Activated CD4-positive, CD25-positive, alpha-beta regulatory T cell treated with anti-CD3 and anti-CD28 coated beads, Interleukin-2, amount 50 U/mL, for 72 hours (primary cell): Measurements from ENCODE around the gene WNT9A.
A peak's percentile ranks its signal among the peaks of the same experiment; 100 is the strongest.

Experiments
- DNase-seq: peaks from one replicate; pipeline ENCODE4 v3.0.0; 2021

The WNT9A gene

DNA sequence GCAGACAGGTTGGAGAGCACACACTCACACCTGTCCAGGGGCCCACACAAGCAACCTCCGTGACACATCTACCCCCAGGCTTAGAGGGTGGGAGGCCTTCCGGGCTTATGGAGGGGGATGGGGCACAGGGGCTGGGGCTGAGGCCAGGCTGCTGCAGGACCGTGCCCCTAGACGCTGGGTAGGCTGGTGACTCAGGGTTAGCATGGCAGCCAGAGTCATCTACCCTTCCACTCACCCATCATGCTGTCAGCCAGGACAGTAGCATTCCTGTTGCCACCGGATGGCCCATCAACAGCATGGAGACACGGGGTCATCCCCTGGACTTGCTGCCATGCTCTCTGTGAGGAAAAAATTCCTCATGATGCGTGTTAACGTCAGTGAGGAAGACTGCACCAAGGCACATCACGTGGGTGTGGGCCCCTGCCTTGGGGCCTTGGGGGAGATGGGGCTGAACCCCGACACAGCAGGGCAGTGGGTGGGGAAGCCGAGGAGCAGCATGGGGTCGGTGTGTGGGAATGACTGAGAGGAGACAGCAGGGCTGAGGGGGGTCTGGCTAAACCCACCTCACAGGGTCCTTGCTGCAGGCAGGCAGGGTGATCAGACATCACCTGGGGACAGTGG, 52.8 kb downstream of the WNT9A start:
- DNase-seq, result no peak

GRCh38 chr1:227893949-227894721, 53.6 kb downstream of the WNT9A start:
- DNase-seq, result peak; percentile 26

GRCh38 chr1:227893300-227893948, 54.3 kb downstream of the WNT9A start:
- DNase-seq, result peak; percentile 27

DNA sequence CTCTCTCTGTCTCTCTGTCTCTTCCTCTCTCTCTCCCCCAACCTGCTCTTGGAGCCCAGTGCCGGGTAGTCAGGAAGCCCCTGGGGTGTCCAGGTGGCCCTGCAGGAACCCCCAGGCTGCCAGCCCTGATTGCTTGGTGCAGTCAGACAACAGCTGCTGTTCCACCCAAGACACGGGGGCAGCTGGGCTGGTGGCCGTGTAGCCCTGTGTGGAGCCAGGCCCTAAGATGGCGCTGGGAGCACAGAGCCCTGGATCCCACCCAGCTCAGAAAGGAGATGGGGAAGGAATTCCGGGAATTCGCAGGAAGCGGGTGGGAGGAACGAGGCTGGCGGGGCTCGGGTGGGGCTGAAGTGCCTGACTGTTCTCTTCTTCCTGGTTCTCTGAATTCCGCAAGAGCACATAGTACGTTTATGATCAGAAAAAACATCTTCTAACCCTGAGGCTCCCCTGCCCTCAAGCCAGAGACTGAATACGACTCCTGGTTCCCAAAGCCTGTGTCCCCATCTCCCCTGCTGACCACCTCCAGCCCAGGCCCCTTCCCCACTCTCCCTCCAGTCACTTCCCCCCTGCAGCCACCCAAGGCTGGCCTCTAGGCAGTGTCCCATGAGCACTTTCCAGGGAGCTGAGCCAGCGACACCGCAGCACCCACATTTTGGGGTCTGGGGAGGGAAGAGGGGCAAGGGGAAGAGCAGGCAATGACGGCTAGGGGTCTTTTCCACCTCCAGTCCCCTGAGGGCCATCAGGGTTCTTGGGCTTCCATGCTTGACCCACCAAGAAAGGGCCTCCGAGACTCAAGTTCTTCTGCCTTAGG, 55.0 kb downstream of the WNT9A start:
- peak; percentile 28 for DNase-seq

- peak; percentile 25 for DNase-seq
These were observed 55.7 kb downstream of the WNT9A start for GRCh38 chr1:227891955-227892488.

- DNase-seq, result peak; percentile 27
These were observed 56.3 kb downstream of the WNT9A start for GRCh38 chr1:227891223-227891954.

DNA sequence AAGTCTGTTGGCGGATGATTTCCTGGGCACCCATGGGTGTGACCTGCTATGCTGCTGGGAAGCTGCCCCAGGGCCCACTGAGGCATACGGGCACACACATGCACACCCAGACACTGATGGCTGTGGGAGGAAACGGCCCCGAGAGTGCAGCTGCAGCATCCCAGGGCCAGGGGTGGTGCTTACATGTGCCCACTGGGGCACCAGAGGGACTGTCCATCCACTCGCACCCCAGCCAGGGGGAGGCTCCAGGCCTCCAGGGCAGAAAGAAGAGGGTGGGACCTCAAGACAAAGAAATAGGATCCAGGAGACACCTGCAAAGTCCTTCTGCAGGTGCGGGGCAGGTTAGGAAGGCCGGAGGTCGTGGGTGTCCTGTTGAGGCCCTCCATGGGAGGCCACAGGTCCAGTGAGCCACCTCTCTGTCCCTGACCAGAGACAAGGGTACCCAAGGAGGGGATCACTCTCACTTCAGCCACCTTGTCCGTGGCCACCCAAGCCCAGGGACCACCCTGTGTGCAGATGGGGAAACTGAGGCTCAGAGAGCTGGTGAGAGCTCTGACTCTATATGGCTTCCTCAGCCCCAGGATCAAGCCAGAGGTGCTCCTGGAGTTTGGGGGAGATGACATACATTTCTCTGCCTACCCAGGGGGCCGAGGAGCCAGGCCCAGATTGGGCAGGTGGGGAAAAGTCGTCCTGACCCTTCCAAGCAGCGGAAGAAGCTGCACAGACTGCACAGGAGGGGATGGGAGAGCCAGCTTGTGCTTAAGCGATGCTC, 57.1 kb downstream of the WNT9A start:
- peak; percentile 27 for DNase-seq

DNA sequence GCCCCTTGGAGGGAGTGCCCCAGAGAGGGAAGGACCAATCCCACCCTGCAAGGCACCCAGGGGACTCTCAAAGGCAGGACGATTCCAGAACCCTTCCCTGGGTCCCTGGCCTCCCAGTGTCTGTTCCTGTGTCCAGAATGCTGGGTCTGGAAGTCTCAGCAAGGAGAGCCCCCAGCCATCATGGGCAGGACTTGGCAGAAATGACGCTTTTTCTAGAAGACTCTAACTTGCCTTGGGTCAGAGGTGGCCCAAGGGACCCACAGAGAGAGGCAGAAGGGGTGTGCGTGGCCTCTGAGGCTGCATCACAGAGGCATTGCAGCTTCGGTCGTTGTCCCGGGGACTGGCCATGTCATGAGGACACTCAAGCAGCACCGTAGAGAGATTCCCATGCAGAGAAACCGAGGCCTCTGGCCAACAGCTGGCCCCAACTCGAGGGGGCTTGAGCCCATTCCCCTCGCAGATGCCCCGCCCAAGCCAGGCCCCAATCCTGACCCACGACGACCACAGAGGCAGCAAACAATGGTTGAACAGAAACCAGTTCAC, 57.8 kb downstream of the WNT9A start:
- DNase-seq, result peak; percentile 24

DNA sequence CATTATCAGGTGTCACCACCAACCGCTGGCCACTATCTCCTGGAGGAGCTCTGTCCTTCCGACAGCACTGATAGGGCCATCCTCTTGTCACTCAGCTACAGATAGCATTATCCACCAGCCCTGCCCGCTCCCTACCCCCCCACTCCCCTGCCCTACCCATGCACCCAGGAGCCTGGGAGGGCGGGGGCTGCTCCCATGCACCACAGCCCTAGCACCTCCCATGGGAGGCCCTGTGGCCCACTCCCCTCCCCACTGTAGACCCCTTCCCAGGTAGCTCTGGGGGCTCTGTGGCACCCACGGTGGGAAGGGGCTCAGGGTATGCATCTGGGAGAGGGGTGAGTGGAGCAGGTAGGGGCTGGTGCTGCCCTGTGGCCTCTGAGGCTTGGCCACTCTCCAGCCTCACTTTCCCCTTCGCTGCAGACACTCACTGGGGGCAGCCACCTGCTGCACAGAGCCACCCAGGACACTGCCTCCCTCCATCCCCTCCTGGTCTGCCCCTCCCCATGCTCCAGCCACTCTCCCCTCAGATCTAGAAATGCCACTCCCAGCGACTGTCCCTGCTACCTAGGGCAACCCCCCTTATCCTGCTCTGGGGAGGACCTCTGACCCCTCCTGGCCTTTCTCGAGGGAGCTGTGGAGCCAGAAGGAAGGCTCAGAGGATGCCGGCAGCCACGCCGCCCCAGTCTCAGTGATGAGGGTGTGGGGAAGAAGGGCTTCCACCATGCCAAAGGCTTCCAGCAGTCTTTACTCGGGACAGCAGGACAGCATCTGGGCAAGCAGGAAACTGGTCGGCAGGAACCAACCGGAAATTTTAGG, 58.5 kb downstream of the WNT9A start:
- no peak for DNase-seq

DNA sequence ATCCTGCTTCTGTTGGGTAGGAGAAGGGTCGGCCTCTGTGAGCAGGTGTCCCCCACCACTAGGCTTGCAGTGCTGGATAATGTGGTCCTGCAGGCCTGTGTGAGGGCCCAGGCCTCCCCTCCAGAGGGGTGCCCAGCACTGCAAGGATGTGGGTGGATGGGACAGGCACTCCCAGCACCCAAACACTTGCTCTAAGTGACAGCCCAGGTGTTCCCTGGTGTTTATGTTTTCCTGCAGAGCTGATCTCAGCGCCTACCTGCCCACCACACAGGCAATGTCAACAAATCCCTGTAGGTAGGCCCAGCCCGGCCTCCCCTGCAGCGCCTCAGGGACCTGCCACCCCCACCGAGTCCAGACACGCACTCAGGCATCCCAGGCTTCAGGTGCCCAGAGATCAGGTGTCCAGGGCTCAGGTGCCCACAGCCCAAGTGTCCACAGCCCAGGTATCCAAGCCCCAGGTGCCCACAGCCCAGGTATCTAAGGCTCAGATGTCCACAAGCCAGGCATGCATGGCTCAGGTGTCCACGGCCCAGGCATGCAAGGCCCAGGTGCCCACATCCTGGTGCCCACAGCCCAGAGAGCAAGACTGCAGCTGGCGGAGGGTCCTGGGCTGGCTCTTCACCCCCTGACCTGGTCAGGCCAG, 59.2 kb downstream of the WNT9A start:
- DNase-seq, result no peak

- peak; percentile 43 for DNase-seq
These were observed 59.9 kb downstream of the WNT9A start for GRCh38 chr1:227887697-227888403.

DNA sequence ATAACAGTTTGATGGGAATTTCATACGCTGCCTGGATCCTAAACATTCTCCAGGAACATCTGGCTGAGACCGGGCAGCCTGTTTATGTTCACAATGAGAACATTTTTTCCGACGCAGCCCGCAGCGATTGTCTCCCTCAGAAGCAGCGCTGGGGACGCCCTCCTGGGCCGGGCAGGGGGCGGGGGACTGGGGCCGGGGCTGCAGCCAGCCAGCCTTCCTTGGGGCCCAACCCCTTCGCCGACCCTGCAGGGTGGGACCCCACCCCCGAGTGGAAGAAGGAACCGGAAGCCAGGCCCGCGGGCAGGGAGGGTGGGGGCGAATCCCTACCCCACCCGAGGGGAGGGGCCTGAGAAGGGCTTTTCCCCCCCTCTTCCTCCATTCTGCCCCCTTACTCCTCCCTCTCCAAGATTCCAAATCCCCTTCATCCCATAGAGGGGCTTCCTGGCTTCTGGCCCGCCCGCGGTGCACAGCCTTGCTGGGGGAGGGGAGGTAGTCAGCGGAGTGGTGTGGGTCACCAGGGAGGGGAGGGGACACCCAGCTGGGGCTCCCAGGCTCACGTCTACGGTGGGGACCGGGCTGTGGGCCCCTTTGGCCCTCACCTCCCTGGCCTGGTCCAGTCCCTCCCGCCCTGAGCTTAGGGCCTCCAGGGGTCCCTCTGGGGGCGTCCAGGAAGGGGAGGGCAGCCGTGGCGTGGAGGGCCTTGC, 60.6 kb downstream of the WNT9A start:
- peak; percentile 46 for DNase-seq

DNA sequence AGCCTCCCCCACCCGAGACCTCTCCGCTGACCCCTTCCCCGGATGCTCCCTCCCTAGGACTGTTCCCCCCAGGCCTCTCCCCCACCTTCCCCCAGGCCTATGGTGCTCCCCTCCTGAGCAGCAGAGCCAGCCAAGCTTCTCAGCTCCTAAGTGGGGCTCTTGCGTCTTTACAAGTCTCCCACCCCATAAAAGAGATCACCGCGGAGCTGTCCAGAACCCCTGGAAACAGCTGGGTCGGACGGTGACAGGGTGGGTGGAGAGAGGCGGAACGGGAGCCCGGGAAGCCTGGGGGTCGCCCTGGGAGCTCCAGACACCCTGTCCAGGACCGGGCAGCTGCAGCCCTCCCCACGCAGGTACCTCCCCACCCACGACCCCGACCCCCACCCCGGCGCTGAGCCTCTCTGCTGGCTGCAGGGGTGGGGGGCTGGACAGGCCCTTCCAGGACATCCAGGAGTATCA, 61.2 kb downstream of the WNT9A start:
- peak; percentile 27 for DNase-seq

DNA sequence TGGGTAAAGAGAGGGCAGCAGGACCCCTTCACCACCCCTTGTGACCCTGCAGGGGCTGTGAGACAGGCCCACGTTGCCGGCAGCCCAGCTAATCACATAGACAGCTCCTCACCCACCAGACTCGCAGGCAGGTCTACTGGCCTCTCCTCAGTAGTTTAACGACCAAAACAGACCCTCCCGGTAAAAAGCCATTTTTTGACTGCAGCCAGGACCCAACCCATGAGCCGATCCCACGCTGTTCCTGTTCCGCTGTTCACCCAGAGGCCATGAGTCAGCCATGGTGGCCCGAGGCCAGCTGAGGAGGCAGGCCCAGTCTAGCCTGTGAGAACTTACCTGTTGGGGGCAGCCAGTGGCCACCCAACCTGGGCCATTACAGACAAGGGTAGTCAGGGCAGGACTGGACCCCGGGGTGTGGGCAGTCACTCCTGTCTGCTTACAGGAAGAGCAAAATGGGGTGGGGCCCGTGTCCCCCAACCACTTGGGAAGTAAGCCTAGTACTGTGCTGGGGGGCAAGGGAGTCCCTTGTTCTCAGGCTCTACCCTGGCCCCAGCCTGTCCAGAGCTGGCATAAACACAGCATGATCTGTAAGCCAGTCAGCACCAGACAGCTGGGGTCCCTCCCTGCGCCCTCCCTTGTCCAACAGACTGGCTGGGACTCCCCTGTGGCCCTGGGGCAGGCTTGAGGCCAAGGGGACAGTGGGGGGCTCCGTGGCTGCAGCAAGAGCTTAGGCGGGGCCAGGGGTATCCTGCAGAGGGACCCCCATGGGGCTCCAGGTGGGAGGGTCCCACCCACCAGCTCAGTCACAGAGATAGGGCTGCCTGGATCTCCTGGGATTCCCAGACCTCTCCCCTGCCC, 61.9 kb downstream of the WNT9A start:
- peak; percentile 36 for DNase-seq

- peak; percentile 39 for DNase-seq
These were observed 62.5 kb downstream of the WNT9A start for GRCh38 chr1:227885135-227885647.

GRCh38 chr1:227884370-227885134, 63.2 kb downstream of the WNT9A start:
- DNase-seq, result peak; percentile 25
